ENCODE data around the gene FGGY.
"Not testable (repeated sequence)": the region's sequence is repeated elsewhere in the genome, so short reads cannot be mapped to it uniquely, and the experiment has no call there.

Gene FGGY

GRCh38 chr1:59565611-59566410 lies 268.9 kb downstream of the FGGY start:
- in situ Hi-C loops (cut with HindIII; ENCODE audit: low sequenced_read_pairs) = no loop called here

GRCh38 chr1:59568158-59568935 lies 271.5 kb downstream of the FGGY start:
- in situ Hi-C loops (cut with HindIII; ENCODE audit: low sequenced_read_pairs) = no loop called here

DNA sequence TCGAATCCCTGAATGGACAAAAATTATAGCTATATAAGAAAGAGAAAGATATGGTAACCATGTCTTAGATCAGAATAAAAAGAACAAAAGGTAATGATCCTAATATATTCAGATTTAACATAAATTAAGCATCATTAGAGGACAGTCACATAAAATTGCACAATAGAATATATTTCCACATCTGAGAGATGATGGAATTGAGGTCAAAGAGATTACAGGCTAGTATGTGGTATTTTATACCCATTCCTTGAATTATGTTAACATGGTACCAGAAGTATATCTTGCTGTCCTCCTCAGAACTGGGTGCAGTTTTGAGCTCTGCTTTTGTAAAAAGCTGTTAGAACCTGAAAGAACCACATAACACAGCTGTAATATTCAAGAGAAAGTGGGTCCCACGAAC lies 272.3 kb downstream of the FGGY start:
- in situ Hi-C loops (cut with HindIII; ENCODE audit: low sequenced_read_pairs) = no loop called here

- in situ Hi-C loops (cut with HindIII; ENCODE audit: low sequenced_read_pairs) = no loop called here
Observed at GRCh38 chr1:59570524-59570923, 273.6 kb downstream of the FGGY start.

DNA sequence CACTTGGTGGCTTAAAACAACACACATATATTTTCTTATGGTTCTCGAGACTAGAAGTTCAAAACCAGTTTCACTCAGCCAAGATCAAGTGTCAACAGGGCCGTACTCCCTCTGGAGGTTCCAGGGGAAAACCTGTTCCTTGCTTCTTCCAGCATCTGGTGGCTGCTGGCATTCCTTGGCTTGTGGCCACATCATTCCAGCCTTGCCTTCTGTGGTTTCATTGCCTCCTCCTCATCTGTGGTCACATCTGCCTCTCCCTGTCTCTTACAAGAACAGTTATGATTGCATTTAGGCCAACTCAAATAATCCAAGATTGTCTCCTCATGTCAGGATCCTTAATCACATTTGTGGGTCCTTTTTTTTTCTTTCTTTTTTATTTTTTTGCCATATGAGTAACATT lies 277.2 kb downstream of the FGGY start:
- in situ Hi-C loops (cut with HindIII; ENCODE audit: low sequenced_read_pairs) = no loop called here

- in situ Hi-C loops (cut with HindIII; ENCODE audit: low sequenced_read_pairs) = no loop called here
Observed at GRCh38 chr1:59577774-59578173, 280.9 kb downstream of the FGGY start.

- in situ Hi-C loops (cut with HindIII; ENCODE audit: low sequenced_read_pairs) = no loop called here
Observed at GRCh38 chr1:59579222-59579621, 282.3 kb downstream of the FGGY start.

- in situ Hi-C loops (cut with HindIII; ENCODE audit: low sequenced_read_pairs) = no loop called here
Observed at GRCh38 chr1:59580257-59580656, 283.4 kb downstream of the FGGY start.

- in situ Hi-C loops (cut with HindIII; ENCODE audit: low sequenced_read_pairs) = not testable (repeated sequence)
Observed at GRCh38 chr1:59592410-59592809, 295.5 kb downstream of the FGGY start.

DNA sequence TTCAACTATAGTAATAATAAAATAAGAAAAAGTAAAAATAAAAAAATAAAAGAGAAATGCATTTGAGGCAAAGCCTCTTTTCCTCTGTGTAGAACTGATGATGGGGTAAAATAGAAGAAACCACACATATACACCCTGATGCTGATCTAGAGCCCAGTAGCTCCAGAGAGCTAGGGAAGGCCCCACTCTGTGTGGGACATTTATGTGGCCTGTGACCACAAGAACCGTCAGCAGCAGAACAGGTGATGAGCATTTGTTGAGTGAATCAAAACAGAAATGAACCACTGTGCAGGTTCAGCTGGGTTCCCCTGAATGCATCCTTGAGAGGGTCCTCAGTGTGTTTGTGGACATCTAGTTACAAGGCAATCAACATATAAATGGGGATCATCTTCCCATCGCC lies 296.0 kb downstream of the FGGY start:
- in situ Hi-C loops (cut with HindIII; ENCODE audit: low sequenced_read_pairs) = no loop called here

DNA sequence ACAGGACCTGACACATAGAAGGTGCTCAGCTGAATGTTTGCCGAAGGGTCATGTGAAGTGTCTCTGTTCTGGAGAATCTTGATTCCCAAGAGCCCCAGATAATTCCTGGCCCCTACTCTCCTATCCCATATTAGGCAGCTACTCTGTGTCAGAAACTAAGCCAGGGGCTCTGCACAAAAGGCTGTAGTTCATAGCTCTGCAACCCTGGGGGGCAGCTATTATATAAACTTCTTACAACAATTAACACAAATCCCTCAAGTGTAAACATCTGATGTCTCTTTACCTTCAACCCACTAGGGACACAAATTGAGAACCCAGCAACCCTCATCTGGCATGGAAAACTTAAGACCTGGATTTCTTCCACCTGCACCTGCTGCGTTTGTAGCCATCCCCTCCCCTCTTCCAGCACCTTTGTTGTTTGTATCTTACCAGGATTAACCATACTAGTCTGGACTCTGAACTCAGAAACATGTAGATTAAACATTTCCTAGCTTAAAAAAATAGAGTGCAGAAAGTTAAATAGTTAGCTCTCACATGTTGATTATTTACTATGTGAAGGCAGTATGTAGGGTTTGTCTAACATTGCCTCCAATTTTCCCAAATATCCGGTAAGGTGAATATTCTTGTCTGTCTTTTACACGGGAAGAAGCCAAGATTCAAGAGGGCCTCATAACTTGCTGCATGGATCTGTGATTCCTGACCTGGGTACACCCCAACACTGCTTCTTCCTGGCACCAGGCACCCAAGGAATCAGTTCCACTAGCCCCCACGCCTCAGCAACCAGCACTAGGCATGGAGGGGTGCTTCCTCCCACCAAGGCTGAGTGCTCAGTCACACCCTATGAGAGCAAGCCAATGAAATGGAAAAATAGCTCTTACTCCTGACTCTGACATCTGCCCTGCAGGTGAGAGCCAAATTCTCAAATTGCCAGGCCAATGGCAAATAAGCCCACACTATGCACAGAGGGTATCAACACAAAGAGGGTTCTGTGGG lies 297.2 kb downstream of the FGGY start:
- in situ Hi-C loops (cut with HindIII; ENCODE audit: low sequenced_read_pairs) = no loop called here

DNA sequence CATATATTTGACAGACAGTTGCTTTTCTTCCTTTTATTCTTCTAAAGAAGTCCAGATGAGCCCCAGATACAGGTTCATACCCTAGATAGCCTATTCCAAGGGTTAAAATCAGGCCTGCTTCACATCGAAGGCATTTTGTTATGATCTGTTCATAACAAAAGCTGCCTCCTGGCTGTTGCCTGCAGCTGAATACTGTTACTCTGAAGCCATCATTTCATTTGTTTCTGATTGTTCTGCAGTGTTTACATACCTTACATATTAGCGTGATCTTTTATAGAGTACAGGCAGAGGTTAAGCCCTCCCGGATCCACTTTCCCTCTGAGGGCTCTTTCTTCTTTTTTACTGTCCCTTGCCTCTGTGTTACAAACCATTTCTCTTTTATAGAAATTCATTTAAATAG lies 298.9 kb downstream of the FGGY start:
- in situ Hi-C loops (cut with HindIII; ENCODE audit: low sequenced_read_pairs) = no loop called here

DNA sequence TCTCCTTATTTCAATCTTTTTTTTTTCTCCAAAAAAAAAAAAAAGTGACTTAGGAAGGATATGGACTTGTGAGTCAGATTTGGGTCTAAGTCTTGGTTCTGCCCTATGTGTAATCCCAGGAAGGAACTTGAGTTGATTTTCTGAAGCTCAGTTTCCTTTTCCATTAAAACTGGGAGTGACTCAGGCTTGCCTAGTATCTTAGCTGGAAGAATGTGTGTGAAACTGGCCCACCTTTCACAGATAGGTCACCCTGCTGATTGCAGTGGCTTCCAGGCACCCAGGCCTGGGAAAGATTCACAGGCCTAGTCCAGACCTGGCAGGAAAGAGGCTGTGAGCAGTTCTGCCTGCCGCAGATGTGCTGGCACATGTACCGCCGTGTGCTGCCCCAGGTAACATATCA lies 299.5 kb downstream of the FGGY start:
- in situ Hi-C loops (cut with HindIII; ENCODE audit: low sequenced_read_pairs) = no loop called here

DNA sequence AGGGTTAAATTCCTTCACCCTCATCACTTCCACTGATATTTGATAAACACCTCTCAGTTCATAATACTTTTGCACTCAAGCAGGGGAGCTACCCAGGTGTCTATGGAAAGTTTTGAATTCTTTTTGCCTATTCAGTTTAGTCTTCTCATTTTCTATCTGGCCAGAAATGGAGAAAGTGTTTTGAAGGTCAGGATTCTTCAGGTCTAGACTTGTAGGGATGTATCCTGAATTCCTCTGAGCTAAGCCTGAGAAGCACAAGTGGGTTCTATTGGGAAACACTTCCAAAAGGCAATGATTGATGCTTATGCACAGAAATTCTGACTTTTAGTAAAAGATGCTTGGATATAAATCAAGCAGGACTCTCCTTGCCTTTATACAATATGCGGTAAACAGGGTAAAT lies 300.1 kb downstream of the FGGY start:
- in situ Hi-C loops (cut with HindIII; ENCODE audit: low sequenced_read_pairs) = no loop called here

- in situ Hi-C loops (cut with HindIII; ENCODE audit: low sequenced_read_pairs) = no loop called here
Observed at GRCh38 chr1:59597420-59598119, 300.7 kb downstream of the FGGY start.

- in situ Hi-C loops (cut with HindIII; ENCODE audit: low sequenced_read_pairs) = no loop called here
Observed at GRCh38 chr1:59598120-59598440, 301.2 kb downstream of the FGGY start.

GRCh38 chr1:59601041-59601441 lies 304.1 kb downstream of the FGGY start:
- in situ Hi-C loops (cut with HindIII; ENCODE audit: low sequenced_read_pairs) = no loop called here

DNA sequence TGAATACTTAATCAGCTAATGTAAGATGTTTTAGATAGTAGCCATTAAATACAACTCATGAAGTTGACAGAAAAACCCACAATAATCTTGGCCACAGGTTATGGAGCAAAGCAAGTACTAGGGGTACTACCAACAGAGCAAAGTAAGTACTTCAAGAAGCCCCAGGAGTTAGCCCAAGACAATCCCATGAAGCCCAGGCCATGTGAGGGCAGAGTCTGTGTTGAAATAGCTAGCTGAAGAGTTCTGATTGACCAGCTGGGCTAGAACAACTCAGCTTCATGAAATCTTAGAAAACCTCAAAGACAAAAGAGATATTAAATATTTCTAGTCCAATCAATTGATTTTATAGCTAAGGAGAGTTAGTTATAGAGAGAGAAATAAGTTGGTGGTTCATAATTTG lies 304.9 kb downstream of the FGGY start:
- in situ Hi-C loops (cut with HindIII; ENCODE audit: low sequenced_read_pairs) = no loop called here

GRCh38 chr1:59604191-59604590 lies 307.3 kb downstream of the FGGY start:
- in situ Hi-C loops (cut with HindIII; ENCODE audit: low sequenced_read_pairs) = no loop called here

DNA sequence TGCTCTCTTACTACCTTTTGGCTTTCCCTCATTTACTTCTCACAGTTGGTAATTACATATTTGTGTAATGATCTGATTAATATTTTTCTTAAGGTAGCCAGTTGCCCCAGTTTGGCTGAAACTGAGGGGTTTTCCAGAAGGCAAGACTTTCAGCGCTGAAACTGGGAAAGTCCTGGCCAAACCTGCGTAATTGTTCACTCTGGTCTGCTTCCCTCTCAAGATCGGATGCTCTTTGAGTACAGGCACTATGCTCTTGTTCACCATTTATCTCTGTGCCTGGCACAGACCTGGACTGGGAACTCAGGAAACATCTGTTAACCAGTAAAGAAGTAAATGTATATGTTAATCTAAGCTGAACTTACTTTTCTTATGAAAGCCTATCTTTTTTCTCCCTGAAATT lies 308.3 kb downstream of the FGGY start:
- in situ Hi-C loops (cut with HindIII; ENCODE audit: low sequenced_read_pairs) = no loop called here

DNA sequence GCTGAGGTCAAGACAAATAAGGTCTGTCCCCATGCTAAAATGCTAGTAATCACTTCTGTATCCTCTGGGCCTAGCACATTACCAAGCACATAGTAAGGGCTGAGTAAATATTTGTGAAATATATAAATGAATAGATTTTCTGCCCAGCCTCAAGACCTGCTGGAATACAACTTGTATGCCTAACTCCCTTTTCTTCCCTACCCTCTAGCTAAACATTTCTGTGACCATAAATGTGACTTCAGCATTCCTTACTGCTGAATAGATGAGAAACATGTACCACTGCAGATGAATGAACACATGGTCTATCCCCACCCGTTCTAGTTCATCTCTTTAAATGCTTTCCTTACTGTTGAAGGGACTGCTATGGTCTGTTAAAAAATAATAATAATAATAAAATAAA lies 308.9 kb downstream of the FGGY start:
- in situ Hi-C loops (cut with HindIII; ENCODE audit: low sequenced_read_pairs) = no loop called here

All from endothelial cell of hepatic sinusoid (primary cell).